HG03342 (cell line): ENCODE results near the gene VAV2.

Source experiments
- ATAC-seq: cut with Tn5 transposase; IDR thresholded peaks from one replicate; pipeline ENCODE4 v1.9.1; 2021; ENCODE audit warnings: mild to moderate bottlenecking, moderate library complexity; ENCODE audit not compliant: unreplicated experiment

VAV2 gene

GRCh38 chr9:133877967-133878366, 114.2 kb downstream of the VAV2 start:
- ATAC-seq: no peak

DNA sequence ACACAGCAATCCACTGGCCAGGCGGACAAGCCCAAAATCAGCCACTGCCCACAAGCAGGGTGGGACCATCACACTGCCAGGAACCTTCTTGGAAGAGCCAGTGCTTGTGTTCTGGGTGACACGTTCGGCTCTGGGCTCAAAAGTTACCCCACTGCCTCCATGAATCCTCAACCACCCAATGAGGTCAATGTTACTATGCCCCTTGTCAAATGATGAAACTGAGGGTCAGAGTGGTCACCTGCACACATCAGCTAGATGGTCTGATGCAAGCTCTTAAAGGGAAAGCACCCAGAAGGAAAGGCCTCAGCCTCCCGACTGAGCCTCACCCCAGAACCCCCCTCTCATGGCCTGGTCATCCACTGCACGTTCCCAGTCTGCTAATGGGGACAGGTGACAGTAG, 114.8 kb downstream of the VAV2 start:
- no peak for ATAC-seq

- ATAC-seq: no peak
Observed at GRCh38 chr9:133876836-133877235, 115.3 kb downstream of the VAV2 start.

DNA sequence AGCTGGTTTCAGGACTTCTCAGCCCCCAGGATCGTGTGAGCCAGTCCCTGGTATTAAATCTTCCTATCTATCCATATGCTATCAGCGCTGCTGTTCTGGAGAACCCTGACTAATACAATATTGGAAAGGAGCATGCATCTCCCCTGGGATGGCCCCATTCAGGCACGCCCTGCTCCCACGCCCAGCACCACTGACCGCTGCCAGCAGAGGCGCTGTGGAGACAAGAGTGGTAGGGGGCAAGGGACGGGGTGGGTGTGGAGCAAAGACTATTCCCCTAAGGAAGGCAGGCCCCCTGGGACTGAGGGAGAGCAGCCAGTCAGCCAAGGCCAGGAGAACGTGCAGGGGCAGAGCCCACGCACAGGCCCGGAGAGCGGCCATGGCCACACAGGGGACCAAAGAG, 116.0 kb downstream of the VAV2 start:
- no peak for ATAC-seq

- no peak for ATAC-seq
Observed at GRCh38 chr9:133875131-133875530, 117.0 kb downstream of the VAV2 start.

- ATAC-seq: no peak
Observed at GRCh38 chr9:133874659-133875058, 117.5 kb downstream of the VAV2 start.

DNA sequence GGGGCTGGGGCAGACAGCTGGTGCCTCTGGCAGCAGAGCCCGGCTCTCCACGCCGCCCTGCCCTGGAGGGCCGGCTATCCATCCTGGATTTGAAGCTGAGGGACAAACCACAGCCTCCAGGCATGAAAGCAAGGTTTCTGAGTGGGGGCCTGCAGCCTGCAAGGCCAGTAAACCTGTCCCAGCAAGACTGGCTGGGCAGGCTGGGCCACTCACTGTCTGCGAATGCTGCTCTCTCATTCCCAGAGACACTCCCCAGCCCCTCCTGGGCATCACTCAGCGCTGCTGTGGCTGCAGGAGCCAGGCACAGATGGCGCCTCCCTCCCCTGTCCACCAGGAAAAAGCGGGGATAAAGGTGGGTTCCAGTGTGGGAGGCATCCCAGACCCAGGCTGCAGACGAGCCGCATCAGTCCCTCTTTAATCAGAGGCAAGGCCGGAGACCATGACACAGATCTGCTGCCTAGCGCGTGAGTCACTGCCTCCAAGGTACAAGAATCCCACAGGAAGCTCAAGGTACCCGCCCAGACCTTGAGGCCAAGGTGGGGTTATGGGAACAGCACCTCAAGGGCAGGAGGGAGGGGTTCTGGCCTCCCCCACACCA, 118.0 kb downstream of the VAV2 start:
- no peak for ATAC-seq

GRCh38 chr9:133873461-133873891, 118.6 kb downstream of the VAV2 start:
- no peak for ATAC-seq

- no peak for ATAC-seq
Observed at GRCh38 chr9:133873009-133873408, 119.1 kb downstream of the VAV2 start.

DNA sequence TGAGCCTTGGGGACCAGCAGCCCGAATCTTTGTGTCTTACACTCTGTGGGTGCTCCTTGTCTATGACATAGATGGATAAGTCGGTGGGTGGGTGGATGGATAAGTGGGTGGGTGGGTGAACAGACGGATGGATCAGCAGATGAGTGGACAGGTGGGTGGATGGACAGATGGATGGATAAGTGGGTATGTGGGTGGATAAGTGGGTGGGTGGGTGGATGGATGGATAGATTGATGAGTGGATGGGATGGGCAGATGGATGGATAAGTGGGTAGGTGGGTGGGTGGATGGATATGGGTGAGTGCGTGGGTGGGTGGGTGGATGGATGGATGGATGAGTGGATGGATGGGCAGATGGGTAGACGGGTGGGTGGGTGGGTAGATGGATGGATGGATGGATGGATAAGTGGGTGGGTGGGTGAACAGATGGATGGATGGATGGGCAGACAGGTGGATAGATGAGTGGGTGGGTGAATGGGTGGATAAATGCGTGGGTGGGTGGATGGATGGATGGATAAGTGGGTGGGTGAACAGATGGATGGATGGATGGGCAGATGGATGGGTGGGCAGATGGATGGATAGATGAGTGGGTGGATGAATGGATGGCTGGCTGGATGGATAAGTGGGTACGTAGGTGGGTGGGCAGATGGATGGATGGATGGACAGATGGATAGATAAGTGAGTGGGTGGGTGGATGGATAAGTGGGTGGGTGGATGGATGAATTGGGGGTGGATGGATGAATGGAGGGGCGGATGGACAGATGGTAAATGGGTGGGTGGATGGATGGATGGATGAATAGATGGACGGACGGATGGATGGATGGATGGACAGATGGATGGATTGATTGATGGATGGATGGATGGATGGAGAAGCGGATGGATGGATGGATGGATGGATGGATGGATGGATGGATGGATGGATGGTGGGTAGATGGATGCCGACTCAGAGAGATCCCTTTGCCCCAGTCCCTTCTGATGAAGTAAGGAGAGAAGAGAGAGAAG, 121.2 kb downstream of the VAV2 start:
- no peak for ATAC-seq

- no peak for ATAC-seq
Observed at GRCh38 chr9:133869674-133870405, 122.3 kb downstream of the VAV2 start.

- ATAC-seq: no peak
Observed at GRCh38 chr9:133868203-133868602, 123.9 kb downstream of the VAV2 start.

GRCh38 chr9:133866946-133867345, 125.2 kb downstream of the VAV2 start:
- no peak for ATAC-seq

- ATAC-seq: no peak
Observed at GRCh38 chr9:133864011-133864410, 128.1 kb downstream of the VAV2 start.

DNA sequence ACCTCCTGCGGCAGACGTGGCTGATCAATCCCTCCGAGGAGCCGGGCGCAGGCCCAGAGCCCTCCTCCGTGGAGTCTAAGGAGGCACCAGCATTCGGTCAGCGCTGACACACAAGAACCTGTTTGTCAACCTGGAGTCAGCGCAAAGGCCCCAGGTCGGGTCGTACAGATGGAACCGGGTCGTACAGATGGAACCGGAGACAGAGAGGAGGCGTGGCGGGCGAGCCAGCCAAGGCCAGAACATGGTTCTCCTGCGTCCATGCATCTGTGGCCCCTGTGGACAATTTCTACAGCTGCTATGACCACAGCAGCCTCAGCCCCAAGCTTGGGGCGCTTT, 128.9 kb downstream of the VAV2 start:
- ATAC-seq: no peak

DNA sequence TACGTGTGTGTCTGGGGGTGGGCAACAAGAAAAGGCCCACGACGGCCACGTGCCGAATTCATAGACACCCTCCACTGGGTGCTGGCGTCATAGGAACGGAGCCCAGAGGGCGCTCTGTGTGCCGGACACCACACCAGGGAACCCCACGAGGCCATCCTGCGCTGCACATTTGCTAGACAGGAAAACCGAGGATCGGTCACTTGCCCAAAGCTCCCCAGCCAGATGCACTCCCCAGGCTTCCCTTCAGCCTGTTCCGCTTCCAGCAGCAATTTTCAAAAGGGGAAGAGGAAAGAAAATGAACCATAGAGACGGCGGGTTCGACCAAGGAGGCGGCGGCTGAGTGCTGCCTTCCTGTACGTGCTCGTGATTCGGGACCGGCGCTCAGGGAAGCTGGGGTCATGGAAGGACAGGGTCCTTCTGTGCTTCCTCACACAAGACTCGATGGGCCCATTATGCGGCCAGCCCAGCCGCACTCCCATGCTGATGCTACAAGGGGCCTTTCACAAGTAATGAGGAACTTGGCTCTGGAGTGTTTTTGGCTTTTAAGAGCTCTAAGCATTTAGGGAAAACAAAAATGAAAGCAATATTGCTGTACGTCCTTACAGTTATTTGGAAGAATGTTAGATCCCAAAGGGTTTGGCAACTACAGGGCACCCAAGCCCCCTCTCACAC, 129.4 kb downstream of the VAV2 start:
- no peak for ATAC-seq

DNA sequence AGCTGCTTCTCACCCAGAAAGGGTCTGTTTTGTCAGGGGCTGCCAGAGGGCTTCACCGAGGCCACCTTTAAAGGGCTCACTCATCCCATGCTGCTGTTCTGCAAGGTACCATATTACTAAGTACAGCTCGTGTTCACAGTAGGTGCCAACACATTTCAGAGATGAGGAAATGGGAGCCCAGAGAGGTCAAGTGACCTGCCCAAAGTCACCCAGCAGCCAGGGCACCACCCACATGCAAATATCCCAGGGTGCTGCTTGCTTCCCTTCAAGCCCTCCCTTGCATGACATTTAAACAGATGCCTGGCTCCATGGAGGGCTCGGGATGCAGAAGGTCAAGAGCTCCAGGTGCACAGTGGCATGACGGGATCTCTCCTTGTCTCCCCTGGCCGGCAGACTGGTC, 130.4 kb downstream of the VAV2 start:
- ATAC-seq: no peak

DNA sequence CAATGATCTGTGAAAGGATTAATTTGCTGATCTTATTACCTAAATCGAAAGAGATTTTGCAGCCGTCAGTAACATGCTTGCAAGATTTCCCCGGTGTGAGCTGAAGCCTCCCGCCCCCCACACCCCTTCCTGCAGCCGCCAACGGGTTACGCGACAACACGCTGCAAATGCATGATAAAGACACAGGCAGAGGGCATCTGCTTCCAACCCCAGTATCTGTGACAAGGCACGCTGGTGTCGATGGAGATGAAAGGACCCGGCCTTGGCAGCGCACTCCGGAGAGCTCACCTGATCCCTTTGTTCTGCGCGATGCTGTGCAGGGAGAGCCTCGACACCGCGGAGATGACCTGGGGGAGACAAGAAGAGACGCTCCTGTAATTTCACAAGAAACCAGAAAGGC, 131.0 kb downstream of the VAV2 start:
- no peak for ATAC-seq

DNA sequence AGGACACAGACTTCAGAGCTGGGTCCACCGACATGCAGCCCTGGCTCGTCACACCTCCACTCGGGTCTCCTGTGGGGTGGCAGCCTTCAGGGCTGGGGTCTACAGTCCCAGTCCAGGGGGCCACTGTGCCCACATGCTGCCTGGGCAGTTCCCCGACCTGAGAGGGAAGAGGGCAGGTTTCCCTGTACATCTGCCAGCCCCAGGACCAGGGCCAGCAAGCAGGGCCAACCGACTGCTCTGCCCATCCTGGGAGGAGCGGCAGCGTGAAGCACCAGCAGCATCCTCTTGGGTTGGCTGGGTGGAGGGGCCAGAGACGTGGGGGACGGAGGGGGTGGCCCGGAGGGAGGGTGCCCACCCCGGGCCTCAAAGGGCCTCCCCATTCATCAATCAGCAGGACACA, 133.4 kb downstream of the VAV2 start:
- no peak for ATAC-seq

- ATAC-seq: no peak
Observed at GRCh38 chr9:133857639-133858038, 134.5 kb downstream of the VAV2 start.

GRCh38 chr9:133856798-133857197, 135.3 kb downstream of the VAV2 start:
- no peak for ATAC-seq
